Liver (tissue), 2 donors: Measurements from ENCODE around the gene OPHN1.

Source experiments
- CTCF ChIP-seq: fragments of 150-350 bp; IDR thresholded peaks from 2 replicates; pipeline ENCODE4 v1.5.1; 2017; ENCODE audit warnings: improper control_type of control experiment, low read depth, low read length; ENCODE audit not compliant: missing input control
- REST ChIP-seq: IDR thresholded peaks from 2 replicates; pipeline ENCODE4 v1.6.1; 2016; ENCODE audit warnings: antibody characterized with exemption, mild to moderate bottlenecking
- donor health status: healthy.

- TF ChIP-seq CTCF (no peak), REST (no peak)
Observed at GRCh38 chrX:68083510-68083909, 349.8 kb downstream of the OPHN1 start.
